Endodermal cell (in vitro differentiated cells): ENCODE data around the gene MPST. TPM values are rescaled to one million over a fixed set of nuclear protein-coding genes. Genes with fewer than 3 reads are reported as not detected.
A peak's percentile ranks its signal among the peaks of the same experiment; 100 is the strongest.

Source experiments
- DNase-seq: peaks from one replicate; pipeline ENCODE4 v3.0.0-alpha.2; 2017
- H3K27ac ChIP-seq: 2 replicates; pipeline ENCODE4 v1.5.1; 2013; ENCODE audit warnings: mild to moderate bottlenecking, low read depth, low read length, moderate library complexity
- H3K27me3 ChIP-seq: 2 replicates; pipeline ENCODE4 v1.6.1; 2013; ENCODE audit warnings: mild to moderate bottlenecking, low read length, moderate library complexity; ENCODE audit not compliant: insufficient read depth, control insufficient read depth, poor library complexity, severe bottlenecking
- H3K36me3 ChIP-seq: 2 replicates; pipeline ENCODE4 v1.7.0; 2013; ENCODE audit warnings: mild to moderate bottlenecking, low read length, moderate library complexity; ENCODE audit not compliant: control insufficient read depth, insufficient read depth
- H3K4me1 ChIP-seq: one replicate; pipeline ENCODE4 v1.7.0; 2013; ENCODE audit warnings: low read length; ENCODE audit not compliant: control insufficient read depth, insufficient read depth
- H3K4me3 ChIP-seq: 2 replicates; pipeline ENCODE4 v1.5.1; 2013; ENCODE audit warnings: mild to moderate bottlenecking, low read length, moderate library complexity
- H3K9ac ChIP-seq: 2 replicates; pipeline ENCODE4 v1.6.1; 2013; ENCODE audit warnings: mild to moderate bottlenecking, low read length, moderate library complexity; ENCODE audit not compliant: poor library complexity, severe bottlenecking; ENCODE audit errors: extremely low read depth
- H3K9me3 ChIP-seq: 2 replicates; pipeline ENCODE4 v1.6.1; 2013; ENCODE audit warnings: mild to moderate bottlenecking, low read length, moderate library complexity; ENCODE audit not compliant: control insufficient read depth
- H3K27ac Mint-ChIP-seq: 2 replicates; pipeline ENCODE4 v1.8.0; 2020; ENCODE audit warnings: mixed read lengths
- H3K27me3 Mint-ChIP-seq: 2 replicates; pipeline ENCODE4 v1.8.0; 2021; ENCODE audit warnings: mild to moderate bottlenecking, mixed read lengths; ENCODE audit not compliant: insufficient read depth
- H3K36me3 Mint-ChIP-seq: 2 replicates; pipeline ENCODE4 v1.8.0; 2020; ENCODE audit warnings: low read depth, mixed read lengths
- H3K4me1 Mint-ChIP-seq: 2 replicates; pipeline ENCODE4 v1.8.0; 2020; ENCODE audit warnings: mixed read lengths
- H3K4me3 Mint-ChIP-seq: 2 replicates; pipeline ENCODE4 v1.8.0; 2020; ENCODE audit warnings: mild to moderate bottlenecking, moderate library complexity, mixed read lengths
- H3K9me3 Mint-ChIP-seq: 2 replicates; pipeline ENCODE4 v1.8.0; 2020; ENCODE audit warnings: mild to moderate bottlenecking, mixed read lengths
- CTCF ChIP-seq: fragments of 200-600 bp; sonication (generic); conservative IDR thresholded peaks from 2 replicates; pipeline ENCODE4 v1.5.0; 2021; ENCODE audit warnings: antibody characterized with exemption, mild to moderate bottlenecking
- WGBS, 2 experiments: methylation state at CpG; one replicate each; pipeline versions ENCODE4 v1.1.5 to v1.1.7; 2013; ENCODE audit warnings: missing lambda C conversion rate in 2 of 2, mixed read lengths in 1 of 2; ENCODE audit not compliant: insufficient coverage in 1 of 2, insufficient read length in 1 of 2; 5-methylcytosine and 5-hydroxymethylcytosine counted together
- total RNA-seq, 2 donors: library from RNA; stranded (reverse); fragmentation: NEBNext Ultra II Directional in 1 of 2; extraction: Animal tissue kit (Norgen Biotek cat#: 25700) in 1 of 2; gene quantifications; 2 replicates in 1 of 2; 3 replicates in 1 of 2; pipeline ENCODE4 v1.2.1, GENCODE V29; 2021

MPST gene
- total RNA-seq, 2 donors from 2014 or later: 71.7 to 74.6 TPM

DNA sequence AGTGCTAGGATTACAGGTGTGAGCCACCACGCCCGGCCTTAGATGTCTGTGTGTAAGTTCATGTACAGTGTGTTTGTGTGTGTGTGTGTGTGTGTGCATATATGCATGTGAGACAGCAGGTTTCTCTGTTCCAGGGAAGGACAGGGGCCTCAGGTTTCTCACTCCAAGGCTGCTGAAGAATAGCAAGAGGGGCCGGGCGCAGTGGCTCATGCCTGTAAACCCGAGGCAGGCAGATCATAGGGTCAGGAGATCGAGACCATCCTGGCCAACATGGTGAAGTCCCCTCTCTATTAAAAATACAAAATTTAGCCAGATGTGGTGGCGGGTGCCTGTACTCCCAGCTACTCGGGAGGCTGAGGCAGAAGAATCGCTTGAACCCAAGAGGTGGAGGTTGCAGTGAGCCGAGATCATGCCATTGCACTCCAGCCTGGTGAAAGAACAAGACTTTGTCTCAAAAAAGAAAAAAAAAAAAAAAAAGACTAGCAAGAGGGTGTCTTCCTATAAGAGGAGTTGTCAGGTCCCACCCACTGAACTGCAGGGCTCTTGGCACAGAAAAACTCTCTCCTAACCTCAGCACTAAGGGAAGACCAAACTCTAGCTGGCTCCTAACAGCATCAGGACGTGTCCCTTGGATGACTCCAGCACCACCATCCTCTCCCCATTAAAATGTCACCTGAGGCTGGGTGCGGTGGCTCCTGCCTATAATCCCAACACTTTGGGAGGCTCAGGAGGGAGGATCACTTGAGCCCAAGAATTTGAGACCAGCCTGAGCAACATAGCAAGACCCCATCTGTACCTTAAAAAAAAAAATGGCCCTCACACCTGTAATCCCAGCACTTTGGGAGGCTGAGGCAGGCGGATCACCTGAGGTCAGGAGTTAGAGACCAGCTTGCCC is 40.3 kb upstream of the MPST start:
- Mint-ChIP-seq H3K9me3 (no peaks in the 10 kb centered on the region), H3K27me3 (peaks cover 3% of the 10 kb centered on the region)

DNA sequence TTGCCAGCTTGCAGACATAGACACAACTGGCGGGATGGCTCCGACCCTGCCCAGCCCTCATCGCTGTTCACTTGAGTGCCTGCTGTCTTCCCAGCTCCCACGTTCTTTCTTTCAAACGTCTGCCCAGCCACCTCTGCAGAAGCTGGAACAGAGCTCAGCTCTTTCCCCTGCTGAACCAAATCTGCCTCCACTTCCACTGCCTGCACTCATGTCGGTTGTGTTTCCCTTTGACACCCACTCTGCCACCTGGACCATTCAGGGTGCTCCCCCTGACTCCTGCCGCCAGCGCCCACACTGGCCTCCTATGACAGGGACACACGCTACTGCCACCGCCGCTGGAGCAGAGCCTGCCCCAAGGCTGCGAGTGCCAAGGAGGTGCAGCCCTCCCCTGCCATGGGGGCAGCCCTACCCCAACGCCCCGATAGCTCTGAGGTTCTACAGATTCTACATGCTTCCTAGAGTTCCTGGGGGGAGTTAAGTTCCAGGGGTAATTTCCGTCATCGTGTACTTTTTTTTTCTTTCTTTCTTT is 38.2 kb upstream of the MPST start:
- Mint-ChIP-seq H3K4me3 (no peak overlapping the region), H3K27ac (no peak overlapping the region), H3K4me1 (peaks cover 3% of the 10 kb centered on the region), H3K36me3 (no peaks in the 10 kb centered on the region), H3K9me3 (peaks cover 11% of the 10 kb centered on the region), H3K27me3 (peaks cover 7% of the 10 kb centered on the region)
- H3K36me3 ChIP-seq: no peaks in the 10 kb centered on the region
- peaks cover 12% of the 10 kb centered on the region for H3K9me3 ChIP-seq
- TF ChIP-seq CTCF: no peak
- H3K4me3 ChIP-seq: no peak overlapping the region
- no peaks in the 10 kb centered on the region for H3K4me1 ChIP-seq
- H3K9ac ChIP-seq: no peak overlapping the region
- 86 to 93% methylated on average over 5 to 14 of the region's 16 CpGs for WGBS, 2 experiments
- no peaks in the 10 kb centered on the region for H3K27me3 ChIP-seq
- H3K27ac ChIP-seq: no peak overlapping the region
- DNase-seq: peak; percentile 24

More for the DNA sequence above, 40.3 kb upstream of the MPST start:
- H3K9me3 ChIP-seq: no peaks in the 10 kb centered on the region
- H3K9ac ChIP-seq: no peak overlapping the region
- H3K4me1 Mint-ChIP-seq: peaks cover 3% of the 10 kb centered on the region
- 91% methylated on average over 11 to 13 of the region's 13 CpGs for WGBS, 2 experiments
- no peak overlapping the region for H3K27ac Mint-ChIP-seq
- no peaks in the 10 kb centered on the region for H3K27me3 ChIP-seq
- DNase-seq: no peak
- H3K4me3 Mint-ChIP-seq: no peak overlapping the region
- H3K36me3 ChIP-seq: no peaks in the 10 kb centered on the region
- no peaks in the 10 kb centered on the region for H3K4me1 ChIP-seq
- no peak for TF ChIP-seq CTCF
- H3K4me3 ChIP-seq: no peak overlapping the region
- H3K36me3 Mint-ChIP-seq: no peaks in the 10 kb centered on the region
- no peak overlapping the region for H3K27ac ChIP-seq

DNA sequence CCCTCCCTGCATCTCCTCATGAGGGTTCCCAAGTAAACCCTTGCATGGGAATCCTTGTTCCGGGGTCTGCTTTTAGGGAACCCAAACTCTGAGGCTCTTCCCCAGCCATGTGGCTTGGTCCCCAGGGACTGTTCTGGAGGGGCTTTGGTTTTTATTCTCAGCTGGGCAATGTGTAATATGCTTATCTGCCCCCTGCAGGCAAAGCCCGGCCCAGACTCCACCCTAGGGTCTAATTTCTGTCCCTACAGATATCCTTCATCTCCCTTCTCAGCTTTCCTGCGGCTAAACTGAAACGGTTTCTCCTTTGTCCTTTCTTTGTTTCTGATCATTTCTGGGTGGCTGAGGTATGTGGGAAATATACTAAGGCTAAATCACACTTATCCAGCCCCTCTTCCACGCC is 37.4 kb upstream of the MPST start:
- Histone ChIP-seq H3K36me3 (no peaks in the 10 kb centered on the region), H3K4me3 (no peak overlapping the region), H3K27me3 (no peaks in the 10 kb centered on the region), H3K9ac (no peak overlapping the region), H3K4me1 (no peaks in the 10 kb centered on the region), H3K9me3 (peaks cover 13% of the 10 kb centered on the region), H3K27ac (no peak overlapping the region)
- WGBS, 2 experiments: 86 to 100% methylated on average over 1 to 4 of the region's 5 CpGs
- H3K36me3 Mint-ChIP-seq: no peaks in the 10 kb centered on the region
- H3K27me3 Mint-ChIP-seq: peaks cover 7% of the 10 kb centered on the region
- H3K9me3 Mint-ChIP-seq: peaks cover 13% of the 10 kb centered on the region
- H3K4me3 Mint-ChIP-seq: no peak overlapping the region
- peaks cover 3% of the 10 kb centered on the region for H3K4me1 Mint-ChIP-seq
- no peak overlapping the region for H3K27ac Mint-ChIP-seq
- DNase-seq: no peak
- TF ChIP-seq CTCF: peak; percentile 50
